Caki2 (cell line): Measurements from ENCODE around the gene PTPRK. TPM values are rescaled to one million over a fixed set of nuclear protein-coding genes. Genes with fewer than 3 reads are reported as not detected.

Experiments
- DNase-seq: peaks from one replicate; pipeline ENCODE4 v3.0.0-alpha.2; 2015; ENCODE audit warnings: low read depth
- in situ Hi-C: cut with HindIII; loops from 2 replicates; pipeline ENCODE4 v1.10.0; 2016; ENCODE audit warnings: low sequenced_read_pairs, low pct_unique_long_range_greater_than_20kb, mixed read lengths
- total RNA-seq: library from RNA; depleted of rRNA; stranded (reverse); fragments of >200 nt; shearing (Covaris generic); gene quantifications from 2 replicates; pipeline ENCODE4 v1.2.3, GENCODE V29; 2014; ENCODE audit warnings: low replicate concordance

Gene PTPRK
- total RNA-seq, 1 experiment from 2014 or later: 32.6 TPM

DNA sequence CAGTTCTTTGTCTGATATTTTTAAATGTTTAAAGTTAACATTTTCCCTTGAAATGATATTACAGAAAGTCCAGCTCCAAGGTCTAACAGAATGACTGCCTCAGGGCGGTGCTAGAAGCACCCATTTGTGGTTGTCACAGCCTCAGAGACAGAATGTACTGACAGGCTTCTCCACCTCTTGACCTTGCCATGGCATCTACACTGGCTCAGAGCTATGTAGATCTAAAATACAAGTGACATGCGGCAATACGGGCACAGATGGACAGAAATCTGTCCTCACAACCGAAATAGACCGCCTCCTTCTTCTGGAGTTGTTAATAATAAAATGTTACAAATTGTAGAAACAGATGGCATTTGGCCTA, 452.3 kb downstream of the PTPRK start:
- in situ Hi-C loops: no loop called here
- no peak for DNase-seq

DNA sequence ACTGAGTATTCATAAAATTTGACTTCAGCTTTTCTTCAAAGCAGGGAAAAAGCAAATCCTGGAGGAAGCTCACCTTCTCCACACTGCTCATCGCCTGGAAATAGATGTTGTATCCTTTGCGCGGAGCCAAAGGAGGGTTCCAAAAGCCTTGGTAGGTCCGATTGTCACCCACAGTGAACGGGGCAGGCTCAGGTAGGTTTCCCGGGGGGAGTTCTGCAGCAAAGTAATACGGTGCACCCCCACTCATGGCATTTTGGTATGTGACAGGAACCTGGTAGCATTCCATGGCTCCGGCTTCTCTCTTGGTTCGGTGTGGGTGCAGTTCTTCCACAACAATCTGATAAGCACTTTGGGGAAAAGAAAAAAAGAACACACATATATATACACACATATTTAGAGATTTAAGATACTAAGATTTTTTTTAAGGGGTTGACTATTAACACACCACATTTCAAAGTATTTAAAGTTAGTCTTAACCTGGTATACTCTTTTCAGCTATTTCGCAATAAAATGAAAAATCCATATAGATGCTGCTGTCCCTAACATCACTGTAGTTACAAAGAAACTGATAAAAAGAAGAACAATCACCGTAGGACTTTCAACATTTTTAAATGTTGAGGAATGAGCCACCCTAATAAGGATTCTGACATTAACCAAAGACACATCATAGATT, 452.8 kb downstream of the PTPRK start:
- DNase-seq: no peak
- in situ Hi-C loops: no loop called here

DNA sequence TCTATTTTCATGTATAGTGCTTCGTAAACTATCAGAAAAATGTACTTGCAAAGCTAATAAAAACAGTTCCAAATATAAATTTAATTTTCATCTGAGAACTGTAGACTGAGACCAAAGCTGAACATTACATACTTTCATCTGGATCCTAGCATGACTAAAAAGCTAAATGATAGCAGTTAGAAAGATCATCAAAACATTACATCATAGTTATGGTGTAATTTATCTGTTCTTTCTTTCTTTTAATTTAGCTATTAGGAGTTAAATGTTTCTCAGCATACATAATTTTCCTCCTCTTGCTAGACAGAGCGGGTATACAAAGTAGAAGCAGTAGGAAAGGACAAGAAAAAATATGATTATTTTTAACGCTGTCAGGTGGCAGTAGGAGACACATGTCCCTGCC, 455.3 kb downstream of the PTPRK start:
- in situ Hi-C loops: no loop called here

DNA sequence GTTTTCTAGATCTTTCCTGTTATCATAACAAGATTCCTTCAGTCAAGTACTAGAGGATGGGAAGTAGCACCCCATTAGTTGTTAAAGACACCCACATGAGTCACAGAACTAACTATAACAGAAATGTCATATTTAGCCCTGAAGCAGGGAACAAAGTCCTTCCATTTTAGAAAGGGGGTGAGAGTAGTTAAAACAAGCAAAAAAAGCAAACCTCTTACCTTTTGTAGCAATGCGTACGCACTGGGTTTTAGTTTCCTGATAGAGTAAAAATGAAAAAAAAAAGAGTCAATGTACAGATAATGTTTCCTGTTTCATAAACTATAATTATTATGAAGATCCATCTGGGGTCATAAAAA, 455.9 kb downstream of the PTPRK start:
- in situ Hi-C loops: no loop called here
- no peak for DNase-seq

More for the DNA sequence above, 455.3 kb downstream of the PTPRK start:
- DNase-seq: no peak

DNA sequence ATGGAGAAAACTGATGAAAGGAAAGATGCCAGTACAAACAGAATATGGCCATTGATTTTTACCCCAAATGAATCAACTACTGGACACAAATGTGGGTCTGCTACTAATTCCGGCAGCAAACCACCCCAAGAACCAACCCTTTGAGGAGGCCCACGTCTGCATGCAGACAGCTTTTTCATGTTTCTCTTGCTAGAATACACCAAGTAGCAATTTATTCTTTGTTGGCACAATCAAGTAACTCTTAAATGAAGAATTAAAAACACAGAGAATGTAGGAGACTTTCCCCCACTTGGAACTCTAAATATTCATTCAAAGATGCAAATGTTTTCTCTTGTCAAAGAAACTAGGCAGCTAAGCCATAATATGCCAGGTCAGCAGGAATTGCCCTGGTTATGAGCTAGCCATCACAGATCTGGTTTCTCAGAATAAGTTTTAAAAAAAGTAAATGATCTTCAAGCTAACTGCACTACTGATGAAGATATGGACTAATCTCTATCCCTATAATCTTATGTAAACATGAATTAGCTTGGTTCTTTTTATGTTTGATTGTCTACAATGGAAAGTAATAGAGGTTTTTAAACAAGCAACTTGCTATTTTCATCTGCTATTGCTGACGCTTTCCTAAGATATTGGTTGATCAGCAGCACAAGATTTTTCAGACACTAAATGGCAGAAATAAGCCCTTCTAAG, 456.4 kb downstream of the PTPRK start:
- no peak for DNase-seq
- in situ Hi-C loops: no loop called here

DNA sequence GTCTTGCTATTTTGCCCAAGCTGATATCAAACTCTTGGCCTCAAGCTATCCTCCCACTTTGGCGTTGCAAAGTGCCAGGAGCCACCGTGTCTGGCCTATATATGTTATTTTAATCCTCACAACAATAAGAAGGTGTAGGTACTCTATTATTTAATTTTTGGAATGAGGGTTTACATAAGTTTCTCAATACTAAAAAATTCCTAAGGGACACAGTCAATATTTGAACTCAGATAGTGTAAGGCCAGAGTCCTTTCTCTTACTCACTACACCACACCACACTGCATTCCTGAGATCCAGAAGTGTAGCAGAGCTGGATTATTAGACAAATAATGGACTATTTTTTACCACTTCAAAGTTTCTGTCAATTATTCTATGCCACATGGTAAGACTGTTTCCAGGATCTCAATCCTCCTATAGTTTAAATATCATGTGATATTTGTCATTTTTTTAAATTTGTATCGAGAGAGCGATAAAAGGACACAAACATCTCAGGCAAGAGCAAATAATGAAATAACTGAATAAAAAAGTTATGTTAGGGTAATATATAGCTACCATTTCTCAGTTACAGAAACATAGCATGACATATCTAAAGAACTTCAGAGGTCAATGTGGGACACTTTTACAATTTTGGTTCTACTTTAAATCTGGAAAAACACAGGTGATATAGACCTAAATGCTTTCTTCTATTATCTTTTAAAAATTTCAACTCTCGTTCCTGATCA, 457.4 kb downstream of the PTPRK start:
- in situ Hi-C loops: no loop called here
- no peak for DNase-seq

DNA sequence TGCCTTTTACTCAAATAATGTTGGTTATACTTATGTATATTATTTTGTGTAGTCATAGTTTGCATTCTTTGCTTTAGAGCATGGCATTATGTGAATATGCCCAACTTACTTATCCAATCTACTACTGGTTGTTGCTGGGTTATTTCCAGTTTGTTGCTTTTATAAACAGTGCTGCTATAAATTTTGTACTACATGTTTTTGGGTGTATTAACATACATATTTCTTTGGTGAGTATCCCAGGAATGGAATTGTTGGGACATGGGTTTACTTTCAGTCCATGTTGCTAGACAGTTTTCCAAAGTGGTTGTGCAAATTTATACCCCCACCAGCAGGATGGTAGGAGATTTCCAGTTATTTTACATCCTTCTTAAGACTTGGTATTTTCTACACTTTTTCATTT, 462.5 kb downstream of the PTPRK start:
- DNase-seq: no peak
- in situ Hi-C loops: no loop called here

DNA sequence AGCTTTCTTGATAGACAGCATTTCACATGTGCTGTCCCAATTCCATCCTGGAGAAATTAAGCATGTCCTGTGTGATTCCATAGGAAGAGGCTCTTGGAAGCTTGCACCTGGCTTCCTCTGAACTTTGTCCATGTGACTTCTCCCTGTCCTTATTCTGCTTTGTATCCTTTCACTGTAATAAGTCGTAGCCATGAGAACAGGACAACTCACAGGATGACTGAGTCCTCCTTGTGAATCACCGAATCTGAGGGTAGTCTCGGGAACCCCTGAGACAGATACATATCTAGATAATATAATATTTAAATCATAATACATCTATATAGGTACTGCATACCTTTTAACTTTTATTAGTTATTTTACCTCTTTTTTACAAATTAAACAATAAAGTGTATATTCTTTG, 462.9 kb downstream of the PTPRK start:
- DNase-seq: no peak
- in situ Hi-C loops: no loop called here

DNA sequence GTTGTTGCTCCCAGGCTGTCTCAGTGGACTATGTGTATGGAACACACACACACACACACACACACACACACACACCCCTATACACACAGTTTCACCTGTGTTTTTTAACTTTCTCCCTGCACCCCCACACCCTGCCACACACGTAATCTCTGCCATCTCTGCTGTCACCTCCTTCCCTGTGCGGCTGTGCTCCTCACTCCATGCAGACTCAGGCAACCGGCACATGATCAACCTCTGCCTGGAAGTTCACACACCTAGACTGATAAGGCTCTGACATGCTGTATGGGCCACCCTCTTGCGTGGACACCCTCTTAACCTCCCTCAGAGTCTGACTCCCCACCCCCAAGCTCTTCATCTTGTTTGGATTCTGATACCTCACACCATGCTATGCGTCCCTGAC, 467.3 kb downstream of the PTPRK start:
- in situ Hi-C loops: no loop called here
- DNase-seq: no peak

DNA sequence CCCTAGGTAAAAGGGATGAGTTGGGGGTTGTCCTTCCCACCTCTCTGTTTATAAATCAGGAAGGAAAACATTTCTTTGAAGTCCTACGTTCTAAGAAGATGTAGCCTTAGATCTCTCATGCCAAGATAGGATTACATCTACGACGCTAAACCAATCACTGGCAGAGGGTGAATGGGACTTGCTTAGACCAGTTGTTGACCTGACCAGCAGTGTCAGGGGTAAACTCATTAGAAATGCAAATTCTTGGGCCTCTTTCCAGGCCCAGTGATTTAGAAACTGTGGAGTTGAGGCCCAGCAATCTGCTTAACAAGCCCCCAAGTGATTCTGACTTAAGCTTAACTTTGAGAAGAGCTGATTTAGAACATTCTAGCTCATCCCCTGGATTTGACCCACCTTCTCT, 472.4 kb downstream of the PTPRK start:
- in situ Hi-C loops: no loop called here
- no peak for DNase-seq

DNA sequence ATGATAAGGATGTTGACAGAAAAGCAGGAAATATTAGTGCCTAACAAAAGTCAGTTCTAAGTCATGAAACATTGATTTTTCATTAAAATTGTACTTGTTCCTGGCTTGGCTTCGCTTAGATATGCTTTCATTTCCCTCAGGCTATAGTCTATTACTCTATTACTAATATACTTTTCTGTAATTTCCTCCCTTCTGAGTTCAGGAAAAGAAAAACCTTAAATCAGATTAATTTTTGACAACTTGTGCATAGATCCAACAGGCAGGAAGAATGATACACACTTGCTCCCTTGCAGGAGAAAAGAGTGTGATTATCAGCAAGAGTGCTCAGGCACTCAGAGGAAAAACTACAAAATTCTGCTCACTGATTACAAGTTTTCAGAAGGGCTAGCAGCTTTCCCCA, 474.4 kb downstream of the PTPRK start:
- no peak for DNase-seq
- in situ Hi-C loops: no loop called here

DNA sequence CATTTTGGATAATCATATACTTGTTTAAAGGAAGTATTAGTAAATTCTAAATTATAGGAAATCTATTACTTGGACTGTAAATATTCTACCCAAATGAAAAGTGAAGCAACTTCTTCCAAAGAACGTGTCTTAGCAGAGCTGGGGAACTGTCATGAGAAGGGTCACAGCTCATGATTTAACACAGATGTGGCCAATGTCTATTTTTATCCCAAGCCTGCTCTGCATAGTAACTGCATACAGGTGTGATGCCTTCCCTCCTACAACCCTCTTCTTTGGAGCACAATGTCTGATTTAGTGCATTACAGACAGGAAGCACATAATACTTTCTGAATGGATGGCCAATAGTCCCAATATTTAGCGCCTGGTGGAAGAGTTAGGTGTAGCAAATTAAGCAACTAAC, 480.9 kb downstream of the PTPRK start:
- in situ Hi-C loops: no loop called here
- DNase-seq: no peak

DNA sequence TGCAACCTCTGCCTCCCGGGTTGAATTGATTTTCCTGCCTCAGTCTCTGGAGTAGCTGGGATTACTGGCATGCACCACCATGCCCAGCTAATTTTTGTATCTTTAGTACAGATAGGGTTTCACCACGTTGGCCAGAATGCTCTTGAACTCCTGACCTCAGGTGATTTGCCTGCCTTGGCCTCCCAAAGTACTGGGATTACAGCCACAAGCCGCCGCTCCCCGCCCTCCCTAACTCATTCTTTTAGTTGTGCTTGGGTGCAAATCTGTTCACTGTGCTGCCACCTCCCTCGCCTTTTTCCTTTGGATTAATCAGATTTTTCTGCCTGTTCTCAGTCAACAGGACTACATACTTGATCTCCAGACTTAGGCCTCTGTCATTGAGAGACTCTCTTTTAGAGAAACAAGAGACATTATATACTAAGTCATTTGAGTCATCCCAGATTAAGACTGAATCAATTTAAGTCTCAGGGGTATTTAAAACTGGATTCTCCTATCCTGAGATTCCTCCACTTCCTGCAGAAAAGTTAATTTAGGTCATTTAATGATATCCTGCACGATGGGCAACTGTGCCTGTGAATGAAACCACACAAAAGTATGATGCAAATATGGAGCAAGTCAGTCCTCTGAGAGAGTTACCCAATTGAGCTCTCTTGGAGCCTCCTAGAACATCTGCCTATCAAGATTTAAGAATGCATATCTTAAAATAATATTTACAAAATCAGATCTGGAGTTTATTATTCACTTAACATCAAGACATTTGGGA, 483.4 kb downstream of the PTPRK start:
- in situ Hi-C loops: no loop called here
- DNase-seq: no peak

DNA sequence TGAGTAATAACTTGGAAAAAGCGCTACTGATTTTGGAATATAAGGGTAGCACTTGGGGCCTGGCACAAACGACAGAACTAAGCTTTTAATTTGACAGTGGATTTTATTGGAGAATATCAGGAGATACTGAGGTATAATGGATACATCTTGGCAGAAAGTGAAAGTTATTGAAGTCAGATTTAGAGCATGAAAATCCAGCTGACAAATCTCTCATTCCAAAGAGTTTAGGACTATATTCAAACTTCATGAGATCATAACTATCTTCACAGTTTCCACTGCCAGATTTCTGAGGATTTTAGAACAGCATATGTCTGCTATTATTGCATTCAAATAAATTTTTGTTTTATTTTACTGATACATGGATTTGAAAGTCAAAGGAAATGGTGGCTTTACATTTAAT, 487.2 kb downstream of the PTPRK start:
- in situ Hi-C loops: no loop called here
- no peak for DNase-seq

DNA sequence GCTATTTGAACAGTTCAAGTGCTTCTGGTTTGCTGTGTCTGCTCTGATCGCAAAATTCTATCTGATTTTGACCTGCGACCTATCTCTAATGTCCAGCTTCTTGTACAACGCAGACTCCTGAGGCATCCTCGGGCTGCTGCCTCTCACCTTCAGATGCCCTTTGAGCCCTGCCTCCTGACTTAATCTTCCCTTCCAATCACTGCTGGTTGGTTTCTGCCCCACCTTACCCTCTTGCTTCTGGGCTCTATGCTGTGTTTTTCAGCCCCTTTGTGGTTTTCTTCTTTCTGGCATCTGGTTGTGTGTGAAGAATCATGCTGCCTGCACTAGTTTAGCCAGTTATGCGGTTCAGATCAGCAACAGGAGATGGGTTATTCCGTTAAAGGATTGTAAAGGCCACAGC, 488.4 kb downstream of the PTPRK start:
- in situ Hi-C loops: no loop called here
- DNase-seq: peak; percentile 33

DNA sequence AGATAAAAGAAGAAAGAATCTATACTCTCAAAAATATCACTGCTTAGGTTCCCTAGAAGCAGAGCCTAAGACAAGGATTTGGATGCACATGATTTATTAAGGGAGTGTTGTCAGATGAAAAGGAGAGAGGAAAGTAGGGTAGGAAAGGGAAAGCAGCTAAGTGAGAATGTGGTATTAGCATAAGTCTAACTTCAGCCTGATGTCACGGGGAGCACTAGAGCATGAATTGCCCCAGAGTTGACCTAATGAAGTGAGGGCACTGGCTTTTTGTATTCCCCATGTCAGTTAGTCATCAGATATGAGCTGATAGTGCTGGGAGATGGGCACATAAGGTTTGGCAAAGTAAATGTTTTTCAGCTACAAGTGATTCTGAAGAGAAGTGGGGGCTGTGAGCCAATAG, 490.6 kb downstream of the PTPRK start:
- DNase-seq: peak; percentile 82
- in situ Hi-C loops: no loop called here

DNA sequence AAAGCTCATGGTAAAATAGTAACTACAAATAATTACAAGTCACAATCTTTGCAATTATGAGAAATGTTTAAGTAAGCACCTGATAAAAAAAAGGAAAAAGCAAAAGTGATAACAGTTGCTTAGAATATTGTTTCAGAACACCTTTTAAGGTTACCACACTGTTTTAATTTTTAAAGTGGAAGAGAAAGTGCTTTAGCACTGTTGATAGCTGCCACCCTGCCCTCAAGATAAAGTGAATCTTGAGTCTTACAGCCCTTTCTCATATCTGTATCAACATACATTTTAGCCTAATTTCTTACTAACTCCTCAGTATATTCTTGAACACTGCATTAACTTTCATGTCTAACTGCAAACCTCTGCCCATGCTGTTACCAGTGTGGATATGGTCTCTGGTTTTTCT, 492.2 kb downstream of the PTPRK start:
- DNase-seq: no peak
- in situ Hi-C loops: no loop called here

DNA sequence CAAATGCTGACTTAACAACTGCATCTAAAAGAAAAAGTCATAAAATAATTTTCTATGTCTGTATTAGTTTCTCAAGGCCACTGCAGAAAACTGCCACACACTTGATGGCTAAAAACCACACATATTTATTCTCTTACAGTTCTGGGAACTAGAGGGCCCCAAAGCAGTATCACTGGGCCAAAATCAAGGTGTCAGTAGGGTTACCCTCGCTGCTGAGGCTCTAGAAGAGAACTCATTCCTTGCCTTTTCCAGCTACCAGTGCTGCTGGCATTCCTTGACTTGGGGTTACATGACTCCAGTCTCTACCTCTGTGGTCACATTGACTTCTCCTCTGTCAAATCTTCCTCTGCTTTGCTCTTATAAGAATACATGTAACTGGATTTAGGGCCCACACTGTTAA, 494.9 kb downstream of the PTPRK start:
- DNase-seq: no peak
- in situ Hi-C loops: no loop called here

DNA sequence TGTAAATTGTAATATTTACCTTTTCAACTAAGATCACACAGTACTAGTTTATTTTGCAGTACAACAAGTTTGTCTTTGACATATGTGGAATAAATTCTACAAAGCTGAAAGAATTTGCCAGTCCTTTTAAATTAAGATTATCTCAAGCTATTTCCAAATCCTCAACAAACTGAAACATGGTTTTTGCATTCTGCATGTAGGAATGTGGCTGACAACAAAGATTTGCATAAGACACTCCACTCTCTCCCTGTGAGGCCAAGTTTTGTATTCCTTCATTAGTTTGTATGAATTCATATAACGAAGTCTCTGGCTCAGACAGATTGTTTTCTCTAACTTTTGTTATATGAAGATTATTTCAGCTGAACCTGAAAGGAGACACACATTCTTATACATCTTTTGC, 495.4 kb downstream of the PTPRK start:
- in situ Hi-C loops: no loop called here
- DNase-seq: no peak
